H1 (cell line): ENCODE results near the gene LPP. TPM values are rescaled to one million over a fixed set of nuclear protein-coding genes. Genes with fewer than 3 reads are reported as not detected.

Source experiments
- CHD2 ChIP-seq: IDR thresholded peaks from 2 replicates; pipeline ENCODE4 v1.6.1; 2012; ENCODE audit warnings: low read length, improper control_type of control experiment
- EP300 ChIP-seq, 2 experiments: IDR thresholded peaks; 1 replicate in 1 of 2; 2 replicates in 1 of 2; pipeline ENCODE4 v1.6.1; 2011 to 2012; ENCODE audit warnings: low read depth in 2 of 2, low read length in 2 of 2, mild to moderate bottlenecking in 2 of 2, borderline replicate concordance in 1 of 2, inconsistent platforms in 1 of 2, moderate library complexity in 1 of 2
- POLR2AphosphoS5 ChIP-seq: IDR thresholded peaks from 2 replicates; pipeline ENCODE4 v1.6.1; 2011; ENCODE audit warnings: low read depth, low read length
- SRF ChIP-seq: IDR thresholded peaks from 2 replicates; pipeline ENCODE4 v1.6.1; 2011; ENCODE audit warnings: mild to moderate bottlenecking, low read depth, low read length, moderate library complexity
- polyA plus RNA-seq, 7 experiments: library from polyadenylated mRNA; depleted of rRNA in 3 of 7; stranded (reverse) in 5 of 7; unstranded in 2 of 7; fragments of >200 nt in 5 of 7; fragments of 200-250 nt in 2 of 7; gene quantifications; 1 replicate in 5 of 7; 2 replicates in 1 of 7; 4 replicates in 1 of 7; pipeline versions ENCODE4 v1.2.1 to v1.2.3, GENCODE V29; 2011 to 2013; ENCODE audit warnings: missing spikeins in 2 of 7, mixed read lengths in 2 of 7
- total RNA-seq: library from RNA; stranded (reverse); fragmentation: NEBNext Ultra II Directional; extraction: Animal tissue kit (Norgen Biotek cat#: 25700); gene quantifications from 2 replicates; pipeline ENCODE4 v1.2.1, GENCODE V29; 2021
- TF ChIP-seq, protein P1 (sequence below): IDR thresholded peaks from 2 replicates; pipeline ENCODE4 v1.6.1; 2011; ENCODE audit warnings: low read depth, mild to moderate bottlenecking, low read length; ENCODE audit not compliant: insufficient read depth

The LPP gene
- total and polyA plus RNA-seq, 2 of the 8 experiments (the other 6 are each of a cell fraction or from before 2014, with no cell fraction given), result 10.0 to 53.3 TPM

DNA sequence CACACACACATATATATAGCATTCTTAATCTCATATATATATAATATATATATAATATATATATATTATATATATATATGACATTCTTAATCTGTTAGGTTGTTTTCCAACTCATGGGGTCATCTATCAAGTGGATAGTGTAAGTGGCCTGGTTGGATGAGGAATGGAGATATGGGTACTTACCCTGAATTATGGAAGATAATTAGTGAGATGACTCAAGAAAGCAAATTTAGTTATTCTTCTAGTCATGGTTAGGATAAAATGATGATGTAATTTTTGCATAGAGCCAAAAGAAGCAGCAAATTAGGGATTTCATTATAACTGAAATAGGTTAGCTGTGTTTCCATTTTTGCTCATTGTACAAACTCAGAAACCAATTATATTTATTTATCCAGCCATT, 448.2 kb downstream of the LPP start (continued):
- no peak for TF ChIP-seq POLR2AphosphoS5
- no peak for TF ChIP-seq SRF
- TF ChIP-seq EP300 (IDR thresholded peaks at IDR 0.05; ENCODE audit: borderline replicate concordance in 1 of 2, low read depth in 2 of 2, low read length in 2 of 2), result no peak
- TF ChIP-seq CHD2, result no peak
- TF ChIP-seq, protein P1, sequence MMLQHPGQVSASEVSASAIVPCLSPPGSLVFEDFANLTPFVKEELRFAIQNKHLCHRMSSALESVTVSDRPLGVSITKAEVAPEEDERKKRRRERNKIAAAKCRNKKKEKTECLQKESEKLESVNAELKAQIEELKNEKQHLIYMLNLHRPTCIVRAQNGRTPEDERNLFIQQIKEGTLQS, result no peak
